ENCODE data around the gene MUC5B. TPM values are rescaled to one million over a fixed set of nuclear protein-coding genes. Genes with fewer than 3 reads are reported as not detected.

Gene MUC5B
- total RNA-seq, 1 experiment from 2014 or later: not detected

DNA sequence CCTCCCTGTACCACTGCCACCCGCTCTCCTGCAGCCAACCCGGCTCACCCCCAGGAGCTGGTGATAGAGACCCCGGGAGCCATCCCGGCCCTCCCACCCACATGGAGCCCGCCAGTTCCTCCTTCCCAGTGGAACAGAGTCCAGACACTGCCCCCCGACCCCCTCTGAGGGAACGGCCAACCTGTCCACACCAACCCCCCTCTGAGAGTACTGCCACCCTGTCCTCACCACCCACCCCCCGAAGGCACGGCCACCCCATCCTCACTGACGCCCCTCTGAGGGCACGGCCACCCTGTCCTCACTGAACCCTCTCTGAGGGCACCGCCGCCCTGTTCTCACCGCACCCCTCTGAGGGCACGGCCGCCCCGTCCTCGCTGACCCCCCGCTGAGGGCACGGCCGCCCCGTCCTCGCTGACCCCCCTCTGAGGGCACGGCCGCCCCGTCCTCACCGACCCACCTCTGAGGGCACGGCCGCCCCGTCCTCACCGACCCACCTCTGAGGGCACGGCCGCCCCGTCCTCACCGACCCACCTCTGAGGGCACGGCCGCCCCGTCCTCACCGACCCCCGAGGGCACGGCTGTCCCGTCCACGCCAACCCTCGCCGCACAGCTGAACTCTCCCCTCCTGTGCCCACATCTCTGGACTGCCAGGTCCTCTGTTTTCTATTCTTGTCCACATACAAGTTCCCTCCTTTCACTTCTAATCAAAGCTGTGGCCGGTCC, 68.6 kb downstream of the MUC5B start:
- DNase-seq (ENCODE audit: unreplicated experiment): no peak
- H3K27ac Mint-ChIP-seq (ENCODE audit: low read depth, unreplicated experiment): peak overlapping the region; percentile 77
- TF ChIP-seq CTCF (IDR thresholded peaks at IDR 0.05; ENCODE audit: unreplicated experiment): no peak
- H3K4me1 Mint-ChIP-seq (ENCODE audit: insufficient read depth, unreplicated experiment): no peaks in the 10 kb centered on the region
- intact Hi-C loops (cut with micrococcal nuclease): no loop called here
- H3K27me3 Mint-ChIP-seq (ENCODE audit: insufficient read depth, unreplicated experiment): no peaks in the 10 kb centered on the region
- no peak overlapping the region for H3K4me3 Mint-ChIP-seq (ENCODE audit: unreplicated experiment)
- ChIA-PET POLR2A (no interaction called here), CTCF (no interaction called here)
- no peaks in the 10 kb centered on the region for H3K9me3 Mint-ChIP-seq (ENCODE audit: unreplicated experiment)
- H3K36me3 Mint-ChIP-seq (ENCODE audit: insufficient read depth, unreplicated experiment): peaks cover 39% of the 10 kb centered on the region
- BruUV-seq (replicated peaks): no TSS peak

DNA sequence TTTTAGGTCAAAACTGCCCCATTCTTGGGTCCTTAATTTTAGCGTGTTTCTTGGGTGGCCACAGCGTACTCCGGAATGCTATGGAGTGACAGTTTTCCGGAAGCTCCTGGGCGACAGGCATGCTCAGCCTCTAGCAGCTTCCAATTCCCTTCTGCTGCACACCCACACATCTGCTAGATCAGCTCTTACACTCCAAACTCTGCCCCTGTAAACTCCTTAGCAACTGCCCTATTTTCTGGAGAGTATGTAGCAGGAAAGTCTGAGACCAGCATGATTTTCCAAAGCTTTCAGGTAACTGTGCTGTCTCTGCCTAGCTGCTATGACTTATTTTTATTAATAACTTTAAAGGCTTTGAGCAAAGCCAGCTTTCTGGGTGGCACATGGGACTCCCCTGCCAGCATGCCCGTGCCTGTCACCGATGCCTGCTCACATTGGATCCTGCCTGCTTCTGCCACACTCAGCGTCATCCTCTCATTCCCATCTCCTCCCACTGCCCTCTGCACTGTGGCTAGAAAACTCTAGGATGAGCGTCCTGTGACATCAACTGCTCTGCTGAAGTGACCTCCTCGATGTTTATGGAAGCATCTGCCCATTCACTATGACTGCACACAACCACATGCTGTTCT, 69.3 kb downstream of the MUC5B start:
- H3K9me3 Mint-ChIP-seq (ENCODE audit: unreplicated experiment): no peaks in the 10 kb centered on the region
- H3K27ac Mint-ChIP-seq (ENCODE audit: low read depth, unreplicated experiment): peak overlapping the region; percentile 77
- H3K27me3 Mint-ChIP-seq (ENCODE audit: insufficient read depth, unreplicated experiment): no peaks in the 10 kb centered on the region
- no peaks in the 10 kb centered on the region for H3K4me1 Mint-ChIP-seq (ENCODE audit: insufficient read depth, unreplicated experiment)
- intact Hi-C loops (cut with micrococcal nuclease): no loop called here
- H3K4me3 Mint-ChIP-seq (ENCODE audit: unreplicated experiment): no peak overlapping the region
- TF ChIP-seq CTCF (IDR thresholded peaks at IDR 0.05; ENCODE audit: unreplicated experiment): no peak
- CTCF ChIA-PET: no interaction called here
- H3K36me3 Mint-ChIP-seq (ENCODE audit: insufficient read depth, unreplicated experiment): peaks cover 33% of the 10 kb centered on the region
- DNase-seq (ENCODE audit: unreplicated experiment): no peak
- BruUV-seq (replicated peaks): no TSS peak
- POLR2A ChIA-PET: no interaction called here

DNA sequence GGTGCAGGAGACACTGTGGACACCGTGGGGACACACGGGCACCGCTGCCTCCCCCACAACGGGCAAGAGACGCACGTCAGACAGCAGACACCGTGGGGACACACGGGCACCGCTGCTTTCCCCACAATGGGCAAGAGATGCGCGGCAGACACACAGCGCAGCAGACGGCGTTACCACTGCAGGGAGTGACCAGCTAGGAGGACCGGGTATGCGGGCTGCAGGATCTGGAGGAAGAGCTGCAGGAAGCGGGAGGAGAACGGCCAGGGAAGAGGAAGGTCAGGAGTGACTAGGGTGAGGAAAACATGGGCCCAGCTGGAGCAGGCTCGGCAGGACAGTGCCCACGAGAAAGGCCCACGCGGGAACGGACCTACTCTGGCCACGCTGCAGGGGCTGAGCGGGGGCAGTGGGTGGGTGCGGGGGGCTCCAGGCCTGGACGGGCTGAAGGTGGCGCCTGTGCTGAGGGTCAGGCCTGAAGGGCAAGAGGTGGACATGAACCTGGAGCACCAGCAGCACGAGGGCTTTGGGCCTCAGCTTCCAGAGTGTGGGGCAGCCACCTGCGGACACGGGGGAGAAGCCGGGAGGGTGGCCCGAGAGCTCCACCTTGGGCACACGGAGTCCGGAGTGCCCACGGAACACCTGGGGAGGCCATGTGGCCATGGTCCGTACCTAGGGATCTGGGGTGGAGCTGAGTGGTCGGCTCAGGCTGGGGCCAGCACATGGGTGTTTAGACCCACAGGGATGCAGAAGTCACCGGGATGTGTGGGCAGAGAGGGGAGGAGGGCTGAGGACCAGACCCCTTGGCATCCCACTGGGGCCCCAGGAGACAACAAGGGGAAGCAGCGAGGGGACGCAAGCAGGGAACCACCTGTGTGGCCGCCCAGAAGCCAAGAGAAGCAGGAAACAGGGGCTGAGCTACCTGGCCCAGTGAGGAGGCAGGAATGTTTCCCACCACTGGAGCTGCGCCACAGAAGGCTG, 70.1 kb downstream of the MUC5B start:
- no TSS peak for BruUV-seq (replicated peaks)
- H3K9me3 Mint-ChIP-seq (ENCODE audit: unreplicated experiment): no peaks in the 10 kb centered on the region
- DNase-seq (ENCODE audit: unreplicated experiment): no peak
- peak overlapping the region; percentile 77 for H3K27ac Mint-ChIP-seq (ENCODE audit: low read depth, unreplicated experiment)
- H3K4me3 Mint-ChIP-seq (ENCODE audit: unreplicated experiment): no peak overlapping the region
- no peaks in the 10 kb centered on the region for H3K4me1 Mint-ChIP-seq (ENCODE audit: insufficient read depth, unreplicated experiment)
- no peak for TF ChIP-seq CTCF (IDR thresholded peaks at IDR 0.05; ENCODE audit: unreplicated experiment)
- no peaks in the 10 kb centered on the region for H3K27me3 Mint-ChIP-seq (ENCODE audit: insufficient read depth, unreplicated experiment)
- ChIA-PET CTCF (interaction anchor here (1.1 kb wide), 1 partner anchor 29 kb away, joined by 3 read pairs; no protein-coding TSS in a partner anchor), POLR2A (no interaction called here)
- intact Hi-C loops (cut with micrococcal nuclease): no loop called here
- H3K36me3 Mint-ChIP-seq (ENCODE audit: insufficient read depth, unreplicated experiment): peaks cover 27% of the 10 kb centered on the region

GRCh38 chr11:1293619-1294015, 70.8 kb downstream of the MUC5B start:
- no peaks in the 10 kb centered on the region for H3K27me3 Mint-ChIP-seq (ENCODE audit: insufficient read depth, unreplicated experiment)
- CTCF ChIA-PET: interaction anchor here (1.1 kb wide), 1 partner anchor 30 kb away, joined by 3 read pairs; no protein-coding TSS in a partner anchor
- H3K36me3 Mint-ChIP-seq (ENCODE audit: insufficient read depth, unreplicated experiment): peaks cover 24% of the 10 kb centered on the region
- TF ChIP-seq CTCF (IDR thresholded peaks at IDR 0.05; ENCODE audit: unreplicated experiment): peak; percentile 21
- no peak overlapping the region for H3K4me3 Mint-ChIP-seq (ENCODE audit: unreplicated experiment)
- intact Hi-C loops (cut with micrococcal nuclease): no loop called here
- no TSS peak for BruUV-seq (replicated peaks)
- H3K9me3 Mint-ChIP-seq (ENCODE audit: unreplicated experiment): no peaks in the 10 kb centered on the region
- no peak for DNase-seq (ENCODE audit: unreplicated experiment)
- peaks cover 1% of the 10 kb centered on the region for H3K4me1 Mint-ChIP-seq (ENCODE audit: insufficient read depth, unreplicated experiment)
- H3K27ac Mint-ChIP-seq (ENCODE audit: low read depth, unreplicated experiment): no peak overlapping the region
- POLR2A ChIA-PET: no interaction called here

Data from MCF 10A (cell line).